Middle frontal gyrus (tissue), 1 donor: ENCODE data around the gene SDHB.

Experiments used
- DNase-seq: peaks from one replicate; pipeline ENCODE4 v3.0.0-alpha.2; 2015; ENCODE audit warnings: low spot score; ENCODE audit errors: extremely low spot score

Gene SDHB

DNA sequence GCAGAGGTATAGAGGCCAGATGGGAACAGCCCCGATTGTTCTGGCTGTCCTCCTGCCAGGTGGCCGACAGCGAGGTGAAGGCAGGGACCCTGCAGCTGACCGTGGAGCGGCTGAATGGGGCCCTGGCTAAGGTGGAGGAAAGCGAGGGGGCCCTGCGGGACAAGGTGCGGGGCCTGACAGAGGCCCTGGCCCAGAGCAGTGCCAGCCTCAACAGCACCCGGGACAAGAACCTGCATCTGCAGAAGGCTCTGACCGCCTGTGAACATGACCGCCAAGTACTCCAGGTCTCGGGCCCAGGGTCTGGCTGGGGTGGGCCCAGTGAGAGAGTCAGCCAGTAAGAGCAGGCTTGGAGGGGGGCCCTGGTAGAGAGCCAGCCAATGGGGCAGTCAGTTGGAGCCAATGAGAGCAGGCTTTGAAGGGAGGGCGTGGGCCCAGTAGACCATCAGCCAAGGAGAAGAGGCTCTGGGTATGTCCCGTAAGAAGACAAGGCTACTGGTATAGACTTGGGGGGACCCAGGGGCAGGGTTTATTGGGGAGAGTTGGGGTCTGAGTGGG lies 84.7 kb downstream of the SDHB start:
- no peak for DNase-seq
